GM04504 (cell line): ENCODE data around the gene ANKRD17.
"Not testable (repeated sequence)": the region's sequence is repeated elsewhere in the genome, so short reads cannot be mapped to it uniquely, and the experiment has no call there.

ENCODE experiments used
- DNase-seq: peaks from one replicate; pipeline ENCODE4 v3.0.0-alpha.2; 2012; ENCODE audit warnings: low read depth

Gene ANKRD17

DNA sequence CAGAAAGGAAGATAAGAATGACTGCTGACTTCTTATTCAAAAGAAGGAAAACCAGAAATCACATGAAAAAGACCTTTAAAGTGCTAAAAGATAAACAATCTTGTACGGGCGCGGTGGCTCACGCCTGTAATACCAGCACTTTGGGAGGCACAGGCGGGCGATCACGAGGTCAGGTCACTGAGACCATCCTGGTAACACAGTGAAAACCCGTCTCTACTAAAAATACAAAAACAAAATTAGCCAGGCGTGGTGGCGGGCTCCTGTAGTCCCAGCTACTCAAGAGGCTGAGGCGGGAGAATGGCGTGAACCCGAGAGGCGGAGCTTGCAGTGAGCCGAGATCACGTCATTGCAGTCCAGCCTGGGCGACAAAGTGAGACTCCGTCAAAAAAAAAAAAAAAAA is 54.6 kb downstream of the ANKRD17 start:
- DNase-seq, result not testable (repeated sequence)

DNA sequence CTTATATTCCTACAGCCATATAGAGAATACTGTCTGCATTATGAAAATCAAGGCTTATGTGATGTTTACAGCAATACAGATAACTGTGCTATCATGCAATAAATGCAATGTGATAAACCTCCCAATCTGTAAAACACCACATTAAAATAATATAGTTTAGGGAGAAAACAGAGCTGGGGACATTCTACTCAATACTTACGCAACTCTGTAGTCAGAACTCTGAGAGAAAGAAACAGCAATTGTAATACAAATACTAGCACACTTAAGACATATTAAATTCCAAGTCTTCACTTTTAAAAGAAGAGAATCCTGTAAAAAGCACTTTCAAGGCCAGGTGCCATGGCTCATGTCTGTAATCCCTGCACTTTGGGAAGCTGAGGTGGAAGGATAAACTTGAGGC is 61.4 kb downstream of the ANKRD17 start:
- DNase-seq, result no peak

DNA sequence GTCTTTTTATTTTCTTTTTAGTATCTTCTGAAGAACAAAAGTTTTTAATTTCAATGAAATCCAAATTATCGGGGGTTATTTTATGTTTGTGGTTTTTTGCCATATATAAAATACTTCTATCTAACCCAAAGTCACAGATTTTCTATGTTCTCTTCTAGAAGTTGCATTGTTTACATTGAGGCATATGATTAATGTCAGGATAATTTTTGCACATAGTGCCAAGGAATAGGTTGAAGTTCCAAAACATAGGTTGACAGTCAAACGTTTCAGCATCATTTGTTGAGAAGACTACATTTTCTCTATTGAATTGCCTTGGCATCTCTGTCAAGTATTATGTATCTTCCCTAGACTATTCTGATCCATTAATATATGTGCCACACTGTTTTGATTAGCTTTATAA is 64.5 kb downstream of the ANKRD17 start:
- no peak for DNase-seq

DNA sequence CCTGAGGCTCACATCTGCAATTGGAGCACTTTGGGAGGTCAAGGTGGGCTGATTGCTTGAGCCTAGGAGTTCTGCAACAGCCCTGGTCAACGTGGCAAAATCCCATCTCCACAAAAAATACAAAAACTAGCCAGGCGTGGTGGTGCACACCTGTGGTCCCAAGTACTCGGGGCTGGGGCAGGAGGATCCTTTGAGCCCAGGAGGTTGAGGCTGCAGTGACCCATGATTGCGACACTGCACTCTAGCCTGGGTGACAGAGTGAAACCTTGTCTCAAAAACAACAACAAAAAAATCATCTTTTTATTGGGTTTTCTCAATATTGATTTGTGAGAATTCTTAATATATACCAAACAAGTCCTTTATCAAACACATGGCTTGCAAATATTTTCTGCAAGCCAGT is 64.9 kb downstream of the ANKRD17 start:
- no peak for DNase-seq

DNA sequence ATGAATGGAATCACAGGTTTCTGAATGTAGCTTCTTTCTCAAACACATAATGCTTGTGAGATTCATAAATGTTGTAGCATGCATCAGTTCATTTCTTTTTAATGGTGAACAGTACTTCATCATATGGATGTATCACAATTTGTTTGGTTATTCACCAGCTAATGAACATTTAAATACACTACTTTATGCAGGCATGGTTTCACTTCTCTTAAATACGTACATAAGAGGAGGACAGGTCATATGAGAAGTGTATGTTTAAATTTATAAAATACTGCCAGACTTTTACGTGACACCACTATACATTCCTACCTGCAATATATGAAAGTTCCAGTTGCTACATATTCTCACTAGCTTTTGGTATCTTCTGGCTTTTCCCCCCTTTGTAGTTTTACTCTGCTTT is 65.4 kb downstream of the ANKRD17 start:
- DNase-seq, result no peak

DNA sequence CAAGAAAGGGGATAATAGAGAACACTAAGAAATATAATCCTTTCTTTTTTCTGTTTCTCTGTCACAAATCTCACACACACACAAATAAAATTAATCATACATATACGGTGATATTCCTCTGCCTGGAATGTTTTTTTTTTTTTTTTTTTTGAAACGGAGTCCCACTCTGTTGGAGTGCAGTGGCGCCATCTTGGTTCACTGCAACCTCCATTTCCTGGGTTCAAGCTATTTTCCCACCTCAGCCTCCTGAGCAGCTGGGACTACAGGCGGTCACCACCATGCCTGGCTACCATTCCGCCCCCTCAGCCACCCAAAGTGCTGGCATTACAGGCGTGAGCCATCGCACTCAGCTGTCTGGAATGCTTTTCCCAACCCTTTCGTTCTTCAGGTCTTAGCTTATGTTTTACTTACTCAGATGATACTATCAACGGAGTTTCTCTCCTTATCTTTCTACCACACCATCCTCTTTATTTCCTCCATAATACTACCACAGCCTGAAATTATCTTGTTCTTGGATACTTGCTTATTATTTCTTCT is 69.3 kb downstream of the ANKRD17 start:
- DNase-seq, result no peak

DNA sequence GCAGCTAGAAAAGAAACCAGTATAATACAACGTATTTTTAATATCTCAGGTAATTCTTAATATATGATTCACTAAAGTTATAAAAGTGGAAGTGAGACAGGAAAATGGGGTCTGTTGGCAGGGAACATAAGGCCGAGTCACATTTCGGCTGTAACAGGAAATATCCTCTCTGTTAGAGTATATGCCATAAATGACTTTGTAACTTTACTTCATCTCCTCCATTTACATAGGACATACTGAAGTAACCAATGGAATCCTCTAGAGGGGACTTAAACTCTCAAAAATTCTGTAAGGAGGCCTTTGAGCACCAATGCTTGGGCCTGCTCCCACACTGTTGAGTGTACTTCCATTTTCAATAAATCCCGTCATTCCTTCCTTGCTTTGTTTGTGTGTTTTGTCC is 71.3 kb downstream of the ANKRD17 start:
- no peak for DNase-seq

DNA sequence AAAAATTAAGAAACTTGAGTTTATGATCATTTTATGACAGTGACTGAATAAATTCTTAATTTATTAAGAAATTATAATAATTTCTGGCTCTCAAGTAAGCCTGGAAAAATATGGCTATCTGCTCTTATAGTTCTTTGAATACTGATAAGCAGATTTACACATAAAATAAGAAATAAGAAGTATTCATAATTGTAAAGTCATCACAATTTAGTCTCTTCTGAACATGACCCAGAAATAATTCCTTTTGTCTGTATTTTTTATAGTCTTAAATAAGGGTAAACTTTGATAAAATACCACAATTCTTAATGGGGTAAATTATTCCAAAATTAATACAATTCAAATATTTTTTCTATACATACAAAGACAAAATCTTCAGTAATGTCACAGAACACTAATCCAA is 72.7 kb downstream of the ANKRD17 start:
- no peak for DNase-seq

DNA sequence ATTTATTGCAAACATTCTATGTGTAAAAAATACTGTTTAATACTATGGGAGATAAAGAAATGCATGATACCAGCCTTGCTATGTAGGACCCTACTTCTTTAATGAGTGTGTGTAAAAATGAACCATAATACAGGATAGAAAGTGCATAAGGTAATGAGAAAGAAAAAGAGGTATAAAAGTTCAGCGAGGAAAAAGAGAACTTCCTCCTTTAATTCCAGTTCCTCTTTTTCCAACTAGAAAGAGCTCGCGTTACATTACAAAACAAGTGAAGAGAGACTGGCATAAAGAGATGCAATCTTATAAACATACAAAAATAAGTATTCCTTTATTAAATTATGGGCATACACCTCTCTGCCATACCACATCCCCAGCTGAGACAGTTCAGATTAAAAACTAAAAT is 77.4 kb downstream of the ANKRD17 start:
- no peak for DNase-seq

DNA sequence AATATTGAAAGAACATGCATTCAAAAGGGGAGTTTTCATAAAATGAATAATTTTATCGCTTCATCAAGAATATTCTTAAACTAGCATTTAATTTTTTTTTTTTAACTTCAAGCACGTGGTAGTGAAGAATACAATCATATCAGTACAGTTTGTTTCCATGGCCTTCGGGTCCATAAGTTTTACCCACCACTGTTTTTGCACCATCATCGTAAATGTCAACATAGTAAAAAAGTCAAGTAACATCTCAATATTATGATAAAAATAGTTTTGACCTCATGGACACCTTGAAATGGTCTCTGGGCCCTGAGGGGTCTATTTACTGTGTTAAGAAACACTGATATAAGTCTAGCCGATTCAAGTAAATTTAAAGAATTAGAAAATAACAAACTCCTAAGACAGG is 80.2 kb downstream of the ANKRD17 start:
- no peak for DNase-seq

DNA sequence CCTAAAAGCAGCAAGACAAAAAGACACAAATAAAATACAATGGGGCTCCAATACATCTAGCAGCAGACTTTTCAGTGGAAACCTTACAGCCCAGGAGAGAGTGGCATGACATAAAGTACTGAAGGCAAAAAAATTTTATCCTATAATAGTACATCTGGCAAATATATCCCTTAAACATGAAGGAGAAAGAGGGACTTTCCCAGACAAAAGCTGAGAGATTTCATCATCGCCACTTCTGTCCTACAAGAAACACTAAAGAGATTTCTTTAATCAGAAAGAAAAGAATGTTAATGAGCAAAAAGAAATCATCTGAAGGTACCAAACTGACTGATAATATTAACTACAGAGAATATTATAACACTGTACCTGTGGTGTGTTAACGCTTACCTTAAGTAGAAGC is 86.4 kb downstream of the ANKRD17 start:
- DNase-seq, result no peak

DNA sequence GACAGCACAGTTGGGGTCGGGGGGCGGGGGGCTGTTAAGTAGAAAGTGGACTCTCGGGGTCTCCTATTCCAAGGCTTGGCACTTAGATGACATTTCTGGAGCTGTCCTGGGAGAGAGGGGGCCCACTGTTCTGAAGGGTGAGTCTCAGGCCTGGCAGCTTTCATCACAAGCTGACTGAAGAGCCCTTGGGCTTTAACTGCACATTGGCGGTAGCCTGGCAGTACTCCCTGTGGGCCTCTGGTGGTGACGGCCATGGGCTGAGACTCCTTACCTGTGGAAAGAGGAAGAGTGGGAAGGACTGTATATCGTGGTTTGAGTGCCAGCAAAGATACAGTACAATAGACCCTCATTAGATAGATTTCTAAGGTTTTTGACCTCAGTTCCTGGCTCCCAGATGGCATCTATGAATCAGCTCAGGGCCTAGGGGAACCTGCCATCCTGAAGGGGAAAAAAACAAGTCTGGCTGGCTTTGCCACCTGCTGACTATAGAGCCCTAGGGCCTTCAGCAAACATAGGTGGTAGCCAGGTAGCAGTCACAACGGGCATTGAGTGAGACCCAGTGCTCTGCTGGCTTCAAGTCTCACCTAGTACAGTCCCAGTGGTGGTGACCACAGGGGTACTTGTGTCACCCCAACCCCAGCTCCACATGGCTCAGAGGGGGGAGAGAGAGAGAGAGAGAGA is 87.9 kb downstream of the ANKRD17 start:
- no peak for DNase-seq

DNA sequence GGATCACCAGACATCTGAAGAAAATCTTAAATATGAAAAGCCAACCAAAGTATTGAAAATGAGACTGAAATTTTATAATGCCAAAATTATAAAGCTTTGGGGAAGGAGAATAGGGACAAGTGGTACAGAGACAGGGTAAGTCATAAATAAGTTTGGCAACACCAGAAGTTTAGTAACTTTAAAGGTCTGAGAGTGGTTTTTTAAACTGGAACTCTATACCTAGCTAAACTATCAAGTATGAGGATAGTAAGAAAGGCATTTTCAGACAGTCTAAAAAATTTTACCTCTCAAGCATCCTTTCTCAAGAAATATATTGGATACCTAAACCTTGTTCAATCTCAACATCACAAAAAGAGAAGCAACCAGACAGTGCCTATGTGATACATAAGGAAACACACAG is 92.4 kb downstream of the ANKRD17 start:
- no peak for DNase-seq

DNA sequence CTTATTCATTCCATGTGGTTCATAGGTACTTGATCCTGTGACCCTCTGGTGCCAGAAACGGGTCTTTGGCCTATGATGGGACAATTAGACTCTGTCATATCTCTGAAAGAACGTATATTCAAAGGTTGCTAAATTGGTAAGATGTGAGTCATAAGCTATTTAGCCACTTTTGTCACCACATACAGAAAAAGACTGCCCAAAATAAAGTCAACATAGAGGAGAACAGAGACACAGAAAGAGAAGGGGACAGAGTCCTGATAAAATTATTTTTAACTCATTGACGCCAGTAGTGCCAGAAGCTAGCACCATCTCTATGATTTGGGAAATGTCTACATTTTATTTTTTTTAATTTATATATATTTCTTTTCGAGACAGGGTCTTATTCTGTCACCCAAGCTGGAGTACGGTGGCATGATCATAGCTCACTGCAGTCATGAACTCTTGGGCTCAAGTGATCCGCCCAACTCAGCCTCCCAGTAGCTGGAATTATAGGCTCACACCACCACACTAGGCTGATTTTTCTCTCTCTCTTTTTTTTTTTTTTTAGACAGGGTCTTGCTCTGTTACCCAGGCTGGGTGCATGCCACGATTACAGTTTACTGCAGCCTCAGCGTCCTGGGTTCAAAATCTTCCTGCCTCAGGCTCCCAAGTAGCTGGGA is 96.9 kb downstream of the ANKRD17 start:
- no peak for DNase-seq

DNA sequence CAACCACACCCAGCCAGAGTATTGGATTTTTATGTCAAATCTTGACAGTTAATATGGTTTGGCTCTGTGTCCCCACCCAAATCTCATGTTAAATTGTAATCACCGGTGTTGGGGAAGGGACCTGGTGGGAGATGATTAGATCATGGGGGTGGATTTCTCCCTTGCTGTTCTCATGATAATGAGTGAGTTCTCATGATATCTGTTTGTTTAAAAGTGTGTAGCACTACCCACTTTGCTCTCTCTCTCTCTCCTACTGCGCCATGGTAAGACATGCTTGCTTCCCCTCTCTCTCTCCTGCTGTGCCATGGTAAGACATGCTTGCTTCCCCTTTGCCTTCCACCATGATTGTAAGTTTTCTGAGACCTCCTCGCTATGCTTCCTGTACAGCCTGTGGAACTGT is 102.2 kb downstream of the ANKRD17 start:
- DNase-seq, result no peak

DNA sequence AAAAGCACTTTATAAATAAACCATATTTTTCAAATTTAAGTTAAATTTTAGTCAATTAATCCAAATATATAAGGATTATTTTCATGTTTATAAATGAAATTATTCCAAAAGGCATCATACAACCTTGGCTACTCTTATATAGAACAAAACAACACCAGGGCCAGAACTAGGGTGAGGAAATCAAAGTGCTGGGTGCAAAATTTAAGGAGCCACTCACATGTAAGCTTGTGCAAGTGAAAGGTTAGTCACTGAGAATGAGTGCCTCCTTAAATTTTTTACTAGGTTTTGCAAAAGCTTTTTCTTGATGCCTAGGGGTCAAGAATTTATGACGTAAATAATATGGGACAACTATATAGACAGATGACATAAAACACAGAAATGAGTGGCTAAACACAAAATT is 105.7 kb downstream of the ANKRD17 start:
- no peak for DNase-seq

DNA sequence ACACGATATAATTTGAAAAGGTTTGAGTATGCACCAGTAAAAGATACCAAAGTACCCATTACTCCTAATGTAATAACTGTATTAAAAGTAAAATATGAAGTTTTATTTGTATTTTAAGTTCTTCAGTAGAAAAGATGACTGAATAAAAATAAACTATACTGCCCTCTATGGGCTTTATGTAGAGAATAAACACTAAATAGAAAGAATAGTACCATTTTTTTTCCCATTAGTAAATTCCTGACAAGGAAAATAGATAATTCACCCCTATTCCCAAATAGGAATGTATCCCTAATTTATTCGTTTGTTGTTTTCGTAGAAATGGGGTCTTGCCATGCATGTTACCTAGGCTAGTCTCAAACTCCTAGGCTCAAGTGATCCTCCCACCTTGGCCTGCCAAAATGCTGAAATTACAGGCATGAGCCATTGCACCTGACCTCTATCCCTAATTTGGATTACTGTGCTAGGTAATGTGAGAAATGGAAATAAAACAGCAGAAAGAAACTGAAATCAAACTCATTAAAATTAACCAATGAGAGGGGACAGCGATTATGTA is 115.5 kb downstream of the ANKRD17 start:
- no peak for DNase-seq

DNA sequence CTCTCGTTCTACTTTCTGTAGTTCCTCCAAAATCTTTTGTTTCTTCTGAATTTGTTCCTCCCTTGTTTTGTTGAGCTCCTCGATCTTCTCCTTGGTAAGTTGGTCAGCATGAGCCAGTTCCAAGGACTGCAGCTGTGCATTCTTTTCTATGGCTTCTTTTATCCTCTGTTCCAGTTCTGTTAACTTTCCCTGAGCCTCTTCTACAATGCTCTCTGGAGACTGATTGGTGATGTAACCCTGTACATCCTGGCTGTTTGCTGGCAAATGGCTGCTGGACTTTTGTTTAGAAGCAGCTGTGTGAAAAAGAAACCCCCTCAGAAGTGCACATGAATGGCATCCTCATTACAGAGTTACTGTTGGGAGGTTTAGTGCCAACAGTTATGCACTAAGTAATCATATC is 118.6 kb downstream of the ANKRD17 start:
- DNase-seq, result no peak

DNA sequence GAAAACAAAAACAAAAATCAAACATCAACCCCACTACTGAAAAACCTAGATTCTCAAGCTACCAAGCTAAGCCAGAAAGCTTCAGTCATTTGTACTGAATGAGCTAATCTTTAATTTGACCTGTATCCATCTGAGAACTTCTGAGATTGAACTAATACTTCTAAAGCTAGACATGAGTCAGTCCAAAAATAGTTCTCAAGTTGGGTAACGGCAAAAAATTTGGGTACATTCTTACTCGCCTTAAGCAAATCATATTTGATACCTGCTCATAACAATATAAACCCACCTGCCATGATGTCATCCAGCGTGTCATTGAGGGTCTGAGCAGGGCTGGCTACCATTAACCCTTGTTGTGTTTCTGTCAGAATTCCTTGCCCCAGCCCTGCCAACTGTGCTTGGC is 119.4 kb downstream of the ANKRD17 start:
- no peak for DNase-seq

DNA sequence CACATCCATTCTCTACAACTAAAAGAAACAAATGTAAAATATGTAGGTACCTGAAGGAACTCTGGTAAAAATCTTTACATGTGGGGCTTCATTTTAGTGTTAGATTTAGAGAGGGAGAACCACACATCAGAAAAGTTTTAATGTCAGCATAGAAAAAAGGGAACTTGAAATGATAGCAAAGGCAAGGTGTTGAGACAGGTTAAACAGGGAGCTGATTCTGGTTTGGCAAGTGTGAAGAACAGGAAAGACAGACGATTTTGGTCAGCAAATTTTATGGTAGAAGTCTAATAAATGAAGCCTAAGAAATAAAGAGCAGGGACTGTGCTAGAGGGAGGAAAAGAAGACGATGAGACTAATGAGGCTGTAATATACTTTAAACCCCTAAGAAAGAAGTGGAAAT is 121.5 kb downstream of the ANKRD17 start:
- DNase-seq, result no peak

DNA sequence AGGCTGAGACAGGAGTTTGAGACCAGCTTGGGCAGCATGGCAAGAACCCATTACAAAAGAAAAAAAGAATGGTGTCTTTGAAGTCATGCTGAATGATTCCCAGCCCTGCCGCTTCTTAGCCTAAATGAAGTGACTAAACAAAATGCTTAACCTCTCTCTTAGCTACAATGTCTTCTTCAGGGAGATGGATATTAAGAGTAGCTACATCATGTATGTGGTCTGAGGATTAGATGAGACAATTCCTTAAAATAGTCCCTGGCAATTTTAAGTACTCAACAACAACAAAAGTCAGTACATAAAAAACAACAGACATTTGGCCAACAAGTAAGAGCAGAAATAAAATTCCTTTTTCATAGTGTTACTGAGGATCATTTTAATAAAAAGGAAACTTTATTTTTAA is 124.8 kb downstream of the ANKRD17 start:
- no peak for DNase-seq

DNA sequence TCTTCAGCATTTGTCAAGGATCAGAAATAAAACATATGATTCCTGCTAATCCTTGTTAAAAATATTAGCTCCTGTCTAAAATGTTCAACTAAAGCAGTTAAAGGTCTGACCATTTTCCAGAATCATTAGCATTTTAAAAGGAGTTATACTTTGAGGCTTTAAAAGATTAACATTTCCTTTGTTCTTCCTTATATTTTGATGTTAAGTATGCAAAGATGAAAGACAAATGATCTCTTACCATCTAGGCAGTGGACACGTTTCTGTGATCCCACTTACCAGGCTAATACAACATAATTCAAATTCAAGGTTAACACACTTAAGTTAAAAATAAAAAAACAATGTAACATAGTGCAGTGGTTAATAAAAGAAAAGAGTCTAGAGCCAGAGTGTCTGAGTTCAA is 127.3 kb downstream of the ANKRD17 start:
- no peak for DNase-seq

DNA sequence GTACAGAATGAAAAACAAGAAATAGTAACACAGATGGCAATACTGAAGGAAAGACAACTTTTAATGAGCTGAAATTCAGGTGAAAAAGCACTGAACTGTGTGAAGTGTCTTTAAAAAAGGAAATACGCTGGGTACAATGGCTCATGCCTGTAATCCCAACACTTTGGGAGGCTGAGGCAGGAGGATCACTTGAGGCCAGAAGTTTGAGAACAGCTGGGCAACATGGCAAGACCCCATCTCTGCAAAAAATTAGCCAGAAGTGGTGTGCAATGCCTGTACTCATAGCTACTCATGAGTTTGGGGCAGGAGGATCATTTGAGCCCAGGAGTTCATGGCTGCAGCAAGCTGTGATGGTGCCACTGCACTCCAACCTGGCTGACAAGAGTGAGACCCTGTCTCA is 129.3 kb downstream of the ANKRD17 start:
- DNase-seq, result no peak
